Uterus (tissue), 2 donors: ENCODE data around the gene ZNF148.

Experiments
- POLR2A ChIP-seq, 2 donors: fragments of 450-650 bp; IDR thresholded peaks; one replicate each; pipeline ENCODE4 v1.6.1; 2016; ENCODE audit warnings: antibody characterized with exemption in 2 of 2, mild to moderate bottlenecking in 1 of 2, moderate library complexity in 1 of 2
- TF ChIP-seq, protein P1 (sequence below), 4 experiments: fragments of 200-600 bp in 2 of 4; fragments of 450-650 bp in 2 of 4; sonication (generic) in 2 of 4; IDR thresholded peaks; one replicate each; pipeline ENCODE4 v1.5.1; 2016 to 2019; ENCODE audit warnings: antibody characterized with exemption in 4 of 4, mild to moderate bottlenecking in 2 of 4, moderate library complexity in 1 of 4

GRCh38 chr3:125381314-125381713 lies 6.2 kb upstream of the ZNF148 start:
- TF ChIP-seq, protein P1, sequence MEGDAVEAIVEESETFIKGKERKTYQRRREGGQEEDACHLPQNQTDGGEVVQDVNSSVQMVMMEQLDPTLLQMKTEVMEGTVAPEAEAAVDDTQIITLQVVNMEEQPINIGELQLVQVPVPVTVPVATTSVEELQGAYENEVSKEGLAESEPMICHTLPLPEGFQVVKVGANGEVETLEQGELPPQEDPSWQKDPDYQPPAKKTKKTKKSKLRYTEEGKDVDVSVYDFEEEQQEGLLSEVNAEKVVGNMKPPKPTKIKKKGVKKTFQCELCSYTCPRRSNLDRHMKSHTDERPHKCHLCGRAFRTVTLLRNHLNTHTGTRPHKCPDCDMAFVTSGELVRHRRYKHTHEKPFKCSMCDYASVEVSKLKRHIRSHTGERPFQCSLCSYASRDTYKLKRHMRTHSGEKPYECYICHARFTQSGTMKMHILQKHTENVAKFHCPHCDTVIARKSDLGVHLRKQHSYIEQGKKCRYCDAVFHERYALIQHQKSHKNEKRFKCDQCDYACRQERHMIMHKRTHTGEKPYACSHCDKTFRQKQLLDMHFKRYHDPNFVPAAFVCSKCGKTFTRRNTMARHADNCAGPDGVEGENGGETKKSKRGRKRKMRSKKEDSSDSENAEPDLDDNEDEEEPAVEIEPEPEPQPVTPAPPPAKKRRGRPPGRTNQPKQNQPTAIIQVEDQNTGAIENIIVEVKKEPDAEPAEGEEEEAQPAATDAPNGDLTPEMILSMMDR (IDR thresholded peaks at IDR 0.05) = no peak
- TF ChIP-seq POLR2A (IDR thresholded peaks at IDR 0.05) = no peak
